Loucy (cell line): ENCODE data around the gene PDE6B.

Experiments
- H2AFZ ChIP-seq: fragments of 200-600 bp; sonication (generic); 2 replicates; pipeline ENCODE4 v1.6.0; 2016; ENCODE audit warnings: antibody characterized with exemption, mild to moderate bottlenecking, low read length, moderate library complexity
- H3F3A ChIP-seq: fragments of 200-600 bp; 2 replicates; pipeline ENCODE4 v1.6.0; 2016; ENCODE audit warnings: antibody characterized with exemption, low read depth, mild to moderate bottlenecking
- H3K27me3 ChIP-seq: fragments of 200-600 bp; sonication (generic); 2 replicates; pipeline ENCODE4 v1.6.1; 2014; ENCODE audit warnings: low read length, mild to moderate bottlenecking; ENCODE audit not compliant: insufficient read depth, poor library complexity, severe bottlenecking
- H3K36me3 ChIP-seq: fragments of 200-600 bp; sonication (generic); 2 replicates; pipeline ENCODE4 v1.6.1; 2016; ENCODE audit warnings: low read length; ENCODE audit not compliant: insufficient read depth
- H3K4me1 ChIP-seq: fragments of 200-600 bp; sonication (generic); 2 replicates; pipeline ENCODE4 v1.5.1; 2014; ENCODE audit warnings: low read length, mild to moderate bottlenecking; ENCODE audit not compliant: insufficient read depth, poor library complexity, severe bottlenecking
- H3K4me2 ChIP-seq: fragments of 200-600 bp; sonication (generic); 2 replicates; pipeline ENCODE4 v1.6.0; 2014; ENCODE audit warnings: antibody characterized with exemption, low read length, low read depth, mild to moderate bottlenecking; ENCODE audit not compliant: poor library complexity, severe bottlenecking
- H3K4me3 ChIP-seq: fragments of 200-600 bp; sonication (generic); 2 replicates; pipeline ENCODE4 v1.5.1; 2014; ENCODE audit warnings: low read length, mild to moderate bottlenecking, mixed read lengths; ENCODE audit not compliant: poor library complexity, severe bottlenecking
- H3K79me2 ChIP-seq: fragments of 200-600 bp; sonication (generic); 2 replicates; pipeline ENCODE4 v1.6.1; 2014; ENCODE audit warnings: low read length; ENCODE audit not compliant: insufficient read depth
- H3K9ac ChIP-seq: fragments of 200-600 bp; sonication (generic); 2 replicates; pipeline ENCODE4 v1.6.0; 2014; ENCODE audit warnings: mild to moderate bottlenecking, low read depth, low read length, moderate library complexity; ENCODE audit not compliant: poor library complexity, severe bottlenecking
- H3K9me2 ChIP-seq: fragments of 200-600 bp; sonication (generic); replicated peaks from 2 replicates; pipeline ENCODE4 v1.6.1; 2016; ENCODE audit warnings: low read depth, low read length, mixed read lengths
- H3K9me3 ChIP-seq: fragments of 200-600 bp; sonication (generic); 2 replicates; pipeline ENCODE4 v1.6.1; 2014; ENCODE audit warnings: mild to moderate bottlenecking, antibody characterized with exemption, low read length, low read depth; ENCODE audit not compliant: insufficient read depth
- H4K20me1 ChIP-seq: fragments of 200-600 bp; sonication (generic); 2 replicates; pipeline ENCODE4 v1.6.0; 2014; ENCODE audit warnings: antibody characterized with exemption, low read length, mild to moderate bottlenecking; ENCODE audit not compliant: insufficient read depth, poor library complexity, severe bottlenecking
- CTCF ChIP-seq: fragments of 200-600 bp; sonication (generic); conservative IDR thresholded peaks from 2 replicates; pipeline ENCODE4 v1.5.1; 2014; ENCODE audit warnings: mild to moderate bottlenecking, antibody characterized with exemption, low read length
- EZH2phosphoT487 ChIP-seq: fragments of 200-600 bp; IDR thresholded peaks from 2 replicates; pipeline ENCODE4 v1.6.1; 2018; ENCODE audit warnings: antibody characterized with exemption, mild to moderate bottlenecking, moderate library complexity, borderline replicate concordance

PDE6B gene

GRCh38 chr4:679629-680028 is 54.3 kb downstream of the PDE6B start:
- no peak overlapping the region for H3K4me2 ChIP-seq
- H3K79me2 ChIP-seq = peaks cover 6% of the 10 kb centered on the region; the same call in 1 of the 2 replicates
- H3F3A ChIP-seq = no peaks in the 10 kb centered on the region
- TF ChIP-seq CTCF = no peak
- no peak for TF ChIP-seq EZH2phosphoT487
- H3K4me1 ChIP-seq = peaks cover 15% of the 10 kb centered on the region
- H3K27me3 ChIP-seq = no peaks in the 10 kb centered on the region
- H3K9me3 ChIP-seq = no peaks in the 10 kb centered on the region
- no peaks in the 10 kb centered on the region for H3K9me2 ChIP-seq
- H3K9ac ChIP-seq = no peak overlapping the region
- no peaks in the 10 kb centered on the region for H3K36me3 ChIP-seq
- H4K20me1 ChIP-seq = no peaks in the 10 kb centered on the region
- no peak overlapping the region for H3K4me3 ChIP-seq
- no peak overlapping the region for H2AFZ ChIP-seq

- Histone ChIP-seq H3K27me3 (no peaks in the 10 kb centered on the region), H3K9me3 (no peaks in the 10 kb centered on the region), H3K4me3 (no peak overlapping the region), H3F3A (no peaks in the 10 kb centered on the region), H4K20me1 (no peaks in the 10 kb centered on the region), H3K9me2 (no peaks in the 10 kb centered on the region), H3K4me1 (peaks cover 13% of the 10 kb centered on the region), H3K36me3 (no peaks in the 10 kb centered on the region), H2AFZ (no peak overlapping the region), H3K4me2 (no peak overlapping the region), H3K79me2 (peaks cover 6% of the 10 kb centered on the region; the same call in 1 of the 2 replicates), H3K9ac (no peak overlapping the region)
- TF ChIP-seq CTCF (no peak), EZH2phosphoT487 (no peak)
Measured at GRCh38 chr4:680091-680490, 54.7 kb downstream of the PDE6B start.

GRCh38 chr4:680551-680927 is 55.2 kb downstream of the PDE6B start:
- H4K20me1 ChIP-seq = no peaks in the 10 kb centered on the region
- H3F3A ChIP-seq = no peaks in the 10 kb centered on the region
- H3K9ac ChIP-seq = no peak overlapping the region
- H3K4me3 ChIP-seq = peak overlapping the region; percentile 61
- peak overlapping the region; percentile 52; the same call in 1 of the 2 replicates for H2AFZ ChIP-seq
- peaks cover 2% of the 10 kb centered on the region; the same call in 1 of the 2 replicates for H3K79me2 ChIP-seq
- H3K4me1 ChIP-seq = peaks cover 9% of the 10 kb centered on the region
- peak overlapping the region; percentile 54 for H3K4me2 ChIP-seq
- H3K9me2 ChIP-seq = no peaks in the 10 kb centered on the region
- no peaks in the 10 kb centered on the region for H3K9me3 ChIP-seq
- no peaks in the 10 kb centered on the region for H3K36me3 ChIP-seq
- no peak for TF ChIP-seq EZH2phosphoT487
- no peak for TF ChIP-seq CTCF
- H3K27me3 ChIP-seq = no peaks in the 10 kb centered on the region
